GM12892 (cell line): ENCODE results near the gene PRDX3.
"Not testable (repeated sequence)": the region's sequence is repeated elsewhere in the genome, so short reads cannot be mapped to it uniquely, and the experiment has no call there.

ENCODE experiments used
- DNase-seq: peaks from one replicate; pipeline ENCODE4 v3.0.0; 2011; ENCODE audit not compliant: insufficient read length
- FAIRE-seq: peaks from 2 replicates; lab custom pipeline; 2011; peaks lifted over from hg19 to GRCh38; lab: Jason Lieb, UNC
- POLR2A ChIP-seq: IDR thresholded peaks from 2 replicates; pipeline ENCODE4 v1.6.1; 2011; ENCODE audit warnings: low read depth, low read length, control low read depth
- POLR2AphosphoS5 ChIP-seq: IDR thresholded peaks from 2 replicates; pipeline ENCODE4 v1.6.1; 2011; ENCODE audit warnings: low read depth, low read length, control low read depth
- TAF1 ChIP-seq: IDR thresholded peaks from 2 replicates; pipeline ENCODE4 v1.6.1; 2011; ENCODE audit warnings: low read depth, mild to moderate bottlenecking, control low read depth, low read length, borderline replicate concordance

The PRDX3 gene

GRCh38 chr10:119203006-119203405 lies 24.4 kb upstream of the PRDX3 start:
- TF ChIP-seq POLR2AphosphoS5 (no peak), POLR2A (no peak), TAF1 (no peak)
- FAIRE-seq (no peak), DNase-seq (no peak)

GRCh38 chr10:119201233-119201632 lies 22.6 kb upstream of the PRDX3 start:
- TF ChIP-seq TAF1 (no peak), POLR2A (no peak), POLR2AphosphoS5 (no peak)
- FAIRE-seq (no peak), DNase-seq (no peak)

- DNase-seq (no peak), FAIRE-seq (no peak)
- no peak for TF ChIP-seq POLR2A
- TF ChIP-seq POLR2AphosphoS5, result no peak
- TF ChIP-seq TAF1, result no peak
Measured at GRCh38 chr10:119199231-119199992, 20.8 kb upstream of the PRDX3 start.

- no peak for TF ChIP-seq TAF1
- no peak for TF ChIP-seq POLR2A
- TF ChIP-seq POLR2AphosphoS5, result no peak
- no peak for DNase-seq
- FAIRE-seq, result no peak
Measured at GRCh38 chr10:119198438-119198837, 19.8 kb upstream of the PRDX3 start.

- FAIRE-seq (no peak), DNase-seq (no peak)
- TF ChIP-seq TAF1 (no peak), POLR2A (no peak), POLR2AphosphoS5 (no peak)
Measured at GRCh38 chr10:119197921-119198320, 19.3 kb upstream of the PRDX3 start.

GRCh38 chr10:119191881-119192280 lies 13.3 kb upstream of the PRDX3 start:
- FAIRE-seq (no peak), DNase-seq (no peak)
- no peak for TF ChIP-seq TAF1

- DNase-seq, result no peak
- FAIRE-seq, result no peak
- TF ChIP-seq TAF1 (no peak), POLR2AphosphoS5 (no peak), POLR2A (no peak)
Measured at GRCh38 chr10:119190954-119191785, 12.6 kb upstream of the PRDX3 start.

GRCh38 chr10:119190353-119190752 lies 11.7 kb upstream of the PRDX3 start:
- TF ChIP-seq TAF1 (no peak), POLR2A (no peak), POLR2AphosphoS5 (no peak)
- FAIRE-seq (no peak), DNase-seq (no peak)

GRCh38 chr10:119189811-119190282 lies 11.2 kb upstream of the PRDX3 start:
- FAIRE-seq (no peak), DNase-seq (no peak)
- no peak for TF ChIP-seq POLR2AphosphoS5
- no peak for TF ChIP-seq TAF1
- TF ChIP-seq POLR2A, result no peak

- DNase-seq (no peak), FAIRE-seq (no peak)
- TF ChIP-seq POLR2A (no peak), POLR2AphosphoS5 (no peak)
Measured at GRCh38 chr10:119183664-119184412, 5.2 kb upstream of the PRDX3 start.

GRCh38 chr10:119180850-119181400 lies 2.3 kb upstream of the PRDX3 start:
- FAIRE-seq, result not testable (repeated sequence)

More at GRCh38 chr10:119180850-119181400, 2.3 kb upstream of the PRDX3 start:
- DNase-seq, result not testable (repeated sequence)
